Vagina (tissue), 2 donors: ENCODE measurements around the gene MRTFA.

Source experiments
- POLR2A ChIP-seq, 2 donors: fragments of 450-650 bp; IDR thresholded peaks; one replicate each; pipeline ENCODE4 v1.6.1; 2017; ENCODE audit warnings: antibody characterized with exemption in 2 of 2, mild to moderate bottlenecking in 2 of 2, moderate library complexity in 2 of 2
- POLR2AphosphoS5 ChIP-seq, 2 donors: sonication (generic); formaldehyde crosslinking; IDR thresholded peaks; one replicate each; pipeline ENCODE4 v1.9.0; 2017; ENCODE audit warnings: antibody characterized with exemption in 2 of 2, mild to moderate bottlenecking in 2 of 2, low read depth in 1 of 2; ENCODE audit not compliant: insufficient read depth in 1 of 2
- TF ChIP-seq, protein P1 (sequence below), 3 experiments: fragments of 450-650 bp in 2 of 3; fragments of 200-600 bp in 1 of 3; sonication (generic) in 1 of 3; IDR thresholded peaks; one replicate each; pipeline ENCODE4 v1.5.1; 2017 to 2019; ENCODE audit warnings: antibody characterized with exemption in 3 of 3, mild to moderate bottlenecking in 2 of 3, moderate library complexity in 2 of 3

DNA sequence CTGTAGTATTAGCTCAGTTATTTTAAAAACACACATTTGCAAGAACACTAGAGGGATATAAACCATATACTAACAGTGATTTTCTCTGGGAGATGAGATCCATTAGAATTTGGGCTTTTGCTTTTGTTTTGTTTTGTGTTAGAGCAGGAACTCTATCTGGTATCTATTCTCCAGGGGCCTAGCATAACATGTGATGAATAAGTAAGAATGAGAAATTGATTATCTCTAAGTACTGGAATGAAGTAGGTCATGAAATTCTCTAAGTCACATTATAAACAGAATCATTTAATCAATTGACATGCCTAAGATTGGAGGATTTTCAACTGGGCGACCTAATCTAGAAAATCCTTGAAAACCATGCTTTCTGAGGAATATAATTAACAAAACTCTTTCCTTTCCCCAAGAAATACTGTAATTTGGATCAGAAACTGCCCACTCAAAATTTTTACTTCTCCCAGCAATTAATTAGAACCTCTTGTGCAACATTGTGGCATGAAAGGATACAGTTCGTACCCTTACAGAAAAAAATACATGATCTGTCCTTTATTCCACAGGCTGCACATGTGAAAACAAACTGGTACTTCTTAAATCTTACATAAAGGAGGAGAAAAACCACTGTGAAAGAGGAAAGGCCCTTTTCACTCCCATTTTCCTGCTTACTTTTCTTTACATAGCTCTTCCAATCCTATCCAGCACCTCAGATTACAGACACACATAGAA, 93.5 kb downstream of the MRTFA start:
- TF ChIP-seq POLR2AphosphoS5 (IDR thresholded peaks at IDR 0.05; ENCODE audit: insufficient read depth in 1 of 2, low read depth in 1 of 2) (no peak), POLR2A (IDR thresholded peaks at IDR 0.05) (no peak)
- TF ChIP-seq, protein P1, sequence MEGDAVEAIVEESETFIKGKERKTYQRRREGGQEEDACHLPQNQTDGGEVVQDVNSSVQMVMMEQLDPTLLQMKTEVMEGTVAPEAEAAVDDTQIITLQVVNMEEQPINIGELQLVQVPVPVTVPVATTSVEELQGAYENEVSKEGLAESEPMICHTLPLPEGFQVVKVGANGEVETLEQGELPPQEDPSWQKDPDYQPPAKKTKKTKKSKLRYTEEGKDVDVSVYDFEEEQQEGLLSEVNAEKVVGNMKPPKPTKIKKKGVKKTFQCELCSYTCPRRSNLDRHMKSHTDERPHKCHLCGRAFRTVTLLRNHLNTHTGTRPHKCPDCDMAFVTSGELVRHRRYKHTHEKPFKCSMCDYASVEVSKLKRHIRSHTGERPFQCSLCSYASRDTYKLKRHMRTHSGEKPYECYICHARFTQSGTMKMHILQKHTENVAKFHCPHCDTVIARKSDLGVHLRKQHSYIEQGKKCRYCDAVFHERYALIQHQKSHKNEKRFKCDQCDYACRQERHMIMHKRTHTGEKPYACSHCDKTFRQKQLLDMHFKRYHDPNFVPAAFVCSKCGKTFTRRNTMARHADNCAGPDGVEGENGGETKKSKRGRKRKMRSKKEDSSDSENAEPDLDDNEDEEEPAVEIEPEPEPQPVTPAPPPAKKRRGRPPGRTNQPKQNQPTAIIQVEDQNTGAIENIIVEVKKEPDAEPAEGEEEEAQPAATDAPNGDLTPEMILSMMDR (IDR thresholded peaks at IDR 0.05) = no peak
